Hematopoietic multipotent progenitor cell (in vitro differentiated cells): ENCODE measurements around the gene TAS2R38. TPM values are rescaled to one million over a fixed set of nuclear protein-coding genes. Genes with fewer than 3 reads are reported as not detected.
"Not testable (repeated sequence)": the region's sequence is repeated elsewhere in the genome, so short reads cannot be mapped to it uniquely, and the experiment has no call there.

Experiments
- DNase-seq, 3 donors: peaks; one replicate each; pipeline ENCODE4 v3.0.0-alpha.2; 2011 to 2015; ENCODE audit warnings: low read depth in 2 of 3, low spot score in 2 of 3
- total RNA-seq: library from RNA; depleted of rRNA; stranded (reverse); fragments of >200 nt; gene quantifications from one replicate; pipeline ENCODE4 v1.2.3, GENCODE V29; 2012

The TAS2R38 gene
- total RNA-seq: not detected

DNA sequence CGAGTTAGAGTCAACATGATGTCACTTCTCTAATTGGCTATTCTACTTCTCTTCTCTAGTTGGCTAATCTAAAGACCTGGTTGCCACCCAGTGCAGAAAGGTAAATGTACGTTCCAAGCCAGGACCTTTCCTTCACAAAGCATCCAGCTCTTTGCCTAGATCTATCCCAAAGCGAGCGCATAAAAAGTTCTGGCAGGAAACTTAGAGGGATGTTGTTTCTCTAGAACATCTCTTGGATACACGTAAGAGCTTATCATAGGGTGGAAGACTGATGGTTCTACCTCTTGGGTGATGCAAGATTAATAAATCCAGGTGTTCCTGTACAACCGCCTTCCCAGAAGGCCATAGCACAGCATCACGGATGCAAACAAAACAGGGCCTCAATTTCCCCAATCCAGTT is at the start of gene TAS2R38:
TSS of gene TAS2R38 (minus strand) at position 101 of the 400 bp plus-strand sequence. CDS start at position 17, 84 bp downstream.
- no peak for DNase-seq

DNA sequence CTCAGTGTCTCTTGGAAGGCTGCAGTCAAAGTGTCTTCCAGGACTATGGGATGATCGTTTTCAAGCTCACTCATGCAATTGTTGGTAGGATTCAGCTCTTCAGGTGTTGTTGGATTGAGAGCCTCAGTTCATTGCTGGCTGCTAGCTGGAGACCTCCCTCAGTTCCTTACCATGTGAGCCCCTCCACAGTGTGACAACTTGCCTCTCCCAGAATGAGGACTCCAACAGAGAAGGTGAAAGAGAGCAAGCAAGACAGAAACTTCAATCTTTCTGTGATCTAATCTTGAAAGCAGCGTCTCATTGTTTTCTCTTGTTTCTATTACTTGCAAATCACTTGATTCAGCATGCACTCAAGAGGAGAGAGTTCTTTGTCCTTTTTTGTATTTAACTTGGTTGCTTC is 44.6 kb upstream of the TAS2R38 start:
- no peak for DNase-seq

DNA sequence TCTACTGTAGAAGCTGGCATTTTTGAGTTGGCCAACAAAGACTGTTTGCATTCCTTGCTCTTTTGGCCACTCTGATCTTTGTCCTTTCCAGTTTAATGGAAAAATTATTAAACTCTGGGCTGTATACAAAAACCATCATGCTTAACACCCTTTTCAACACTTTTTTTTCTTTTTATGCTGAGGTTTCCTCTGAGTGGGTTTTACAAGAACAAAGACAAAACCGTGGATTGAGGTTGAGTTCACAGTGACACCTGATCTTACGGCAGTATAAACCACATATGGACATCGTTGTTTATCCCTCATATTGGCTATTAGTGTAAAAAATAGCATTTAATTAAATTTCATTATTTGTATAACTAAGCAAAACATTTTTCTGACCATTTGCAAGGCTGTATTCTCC is 43.9 kb upstream of the TAS2R38 start:
- DNase-seq: no peak

DNA sequence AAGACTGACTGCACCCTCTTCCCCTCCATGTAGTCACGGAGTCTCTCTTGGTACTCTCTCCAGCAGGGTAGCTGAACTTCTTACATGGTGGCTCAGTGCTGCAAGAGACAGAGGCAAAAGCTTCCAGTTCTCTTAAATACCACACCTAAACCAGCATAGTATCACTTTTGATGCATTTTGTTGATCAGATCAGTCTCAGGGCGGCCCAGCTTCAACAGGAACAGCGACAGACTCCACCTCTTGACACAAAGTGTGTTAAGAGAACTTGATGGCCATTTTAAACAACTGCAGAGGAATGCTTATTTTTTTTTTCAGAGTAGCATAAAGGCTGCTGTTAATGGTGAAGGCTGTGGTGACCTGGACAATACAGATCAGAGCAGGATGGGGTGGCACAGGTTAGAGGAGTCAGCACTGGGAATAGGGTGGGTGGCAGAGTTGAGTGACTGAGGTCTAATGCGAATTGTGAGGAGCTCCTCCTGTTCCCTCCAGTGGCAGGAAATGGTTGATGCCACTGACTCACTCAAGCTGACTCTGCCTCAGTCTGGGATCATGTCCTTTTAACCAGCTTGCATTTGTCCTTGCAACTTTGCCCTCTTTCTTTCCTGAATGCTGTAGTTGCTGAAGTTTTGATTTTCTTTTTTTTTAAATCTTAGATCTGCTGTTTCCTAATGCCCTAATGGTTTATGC is 39.4 kb upstream of the TAS2R38 start:
- DNase-seq: no peak

DNA sequence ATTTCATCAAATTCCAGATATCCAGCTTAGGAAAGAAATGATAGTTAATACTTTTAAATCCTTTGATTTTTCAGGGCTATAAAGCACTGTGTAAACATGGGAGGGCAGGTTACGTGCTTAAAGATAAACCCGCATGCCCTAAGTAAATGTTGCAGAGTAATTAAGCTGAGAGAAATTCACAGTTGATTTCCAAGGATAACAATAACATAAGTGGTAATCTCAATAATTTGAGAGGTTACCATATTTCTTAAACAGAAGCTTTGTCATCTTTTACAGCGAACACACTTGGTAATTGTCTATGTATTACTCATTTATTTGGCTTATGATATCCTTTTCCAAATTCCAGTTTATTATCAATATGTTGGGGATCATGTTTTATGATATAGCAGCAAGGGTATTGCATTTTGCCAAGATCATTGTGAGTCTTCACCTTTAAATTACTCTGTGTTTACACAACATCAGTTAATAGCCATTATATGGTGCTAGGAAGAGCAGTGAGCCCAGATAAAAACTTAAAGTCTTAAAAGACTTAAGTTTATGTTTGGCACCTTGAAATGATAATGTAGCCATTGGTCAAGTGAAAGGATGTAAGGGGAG is 37.5 kb upstream of the TAS2R38 start:
- no peak for DNase-seq

DNA sequence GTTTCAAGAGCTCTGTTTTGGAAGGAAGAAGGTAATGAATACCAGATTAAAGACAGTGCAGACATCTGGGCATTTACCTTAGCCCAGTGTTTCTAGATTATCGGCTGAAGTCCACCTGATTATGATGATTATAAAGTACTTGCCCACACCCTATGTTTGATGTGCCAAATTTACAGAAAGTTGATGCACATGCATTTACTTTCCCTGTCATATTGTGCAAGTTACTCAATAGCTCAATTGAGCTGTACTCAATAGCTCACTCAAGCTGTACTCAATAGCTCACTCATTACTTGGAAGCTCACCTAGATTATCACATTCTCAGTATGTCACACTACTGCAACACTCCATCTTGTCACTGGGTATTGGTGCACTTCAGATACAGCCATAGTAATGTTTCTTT is 35.6 kb upstream of the TAS2R38 start:
- no peak for DNase-seq

DNA sequence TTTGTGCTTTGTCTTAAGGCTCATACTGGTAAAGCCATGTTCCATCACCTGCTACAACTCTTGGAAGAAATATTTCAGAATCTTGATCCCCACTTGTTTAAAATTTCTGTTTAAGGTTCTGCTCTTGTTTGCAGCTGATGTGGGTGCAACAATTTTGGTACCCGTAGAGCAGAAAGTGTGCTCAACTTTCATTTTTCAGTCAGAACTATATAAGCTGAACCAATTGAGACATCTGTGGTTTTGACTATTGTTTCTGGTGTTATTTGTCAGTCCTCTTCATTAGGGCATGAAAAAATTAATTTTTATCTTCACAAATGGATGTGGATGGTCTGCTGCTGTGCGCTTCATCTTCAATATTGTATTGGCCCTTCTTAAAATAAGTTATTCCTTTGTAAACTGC is 33.0 kb upstream of the TAS2R38 start:
- DNase-seq: no peak

DNA sequence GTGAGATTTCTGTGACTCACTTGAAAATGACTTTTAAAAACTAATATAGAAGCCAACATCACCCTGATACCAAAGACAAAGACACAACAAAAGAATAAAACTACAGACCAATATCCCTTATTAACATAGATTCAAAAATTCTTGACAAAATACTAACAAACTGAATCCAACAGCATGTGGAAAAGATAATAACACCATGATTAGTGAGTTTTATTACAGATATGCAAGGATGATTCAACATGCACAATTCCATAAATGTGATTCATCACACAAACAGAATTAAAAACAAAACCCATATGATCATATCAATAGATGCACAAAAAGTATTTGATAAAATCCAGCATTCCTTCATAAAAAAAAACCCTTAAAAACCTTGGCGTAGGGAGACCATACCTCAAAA is 28.6 kb upstream of the TAS2R38 start:
- no peak for DNase-seq

DNA sequence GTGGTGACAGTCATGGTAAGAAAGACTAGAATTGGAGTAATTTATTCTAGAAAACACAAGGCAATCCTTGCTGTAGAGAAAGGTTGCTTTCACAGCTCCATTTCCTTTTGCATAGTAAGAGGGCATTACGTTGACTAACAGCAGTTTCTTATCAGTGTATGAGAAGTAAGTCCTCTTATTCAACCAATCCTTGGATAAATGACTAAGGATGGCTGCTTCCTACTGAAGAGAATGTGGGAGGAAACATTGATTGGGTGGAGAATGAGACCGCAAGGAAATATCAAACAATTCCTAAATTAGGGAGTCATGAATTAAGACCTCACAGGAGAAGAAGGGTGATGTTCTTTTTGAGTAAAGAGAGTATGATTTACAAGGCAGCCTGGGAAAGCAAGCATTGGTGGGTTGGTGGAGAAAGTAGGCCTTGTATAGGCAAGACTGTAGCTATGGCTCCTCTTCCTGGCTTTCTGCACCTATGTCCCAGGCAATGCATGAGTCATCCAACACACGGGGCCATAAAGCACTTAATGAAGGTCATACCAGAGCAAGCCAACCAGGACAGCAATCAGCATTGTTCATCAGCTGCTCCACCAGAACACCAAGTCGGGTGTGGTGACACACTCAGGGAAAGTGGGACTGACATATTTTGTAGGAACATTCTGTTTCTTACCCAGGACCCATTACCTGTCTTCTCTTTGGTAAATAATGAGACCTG is 27.7 kb upstream of the TAS2R38 start:
- no peak for DNase-seq

DNA sequence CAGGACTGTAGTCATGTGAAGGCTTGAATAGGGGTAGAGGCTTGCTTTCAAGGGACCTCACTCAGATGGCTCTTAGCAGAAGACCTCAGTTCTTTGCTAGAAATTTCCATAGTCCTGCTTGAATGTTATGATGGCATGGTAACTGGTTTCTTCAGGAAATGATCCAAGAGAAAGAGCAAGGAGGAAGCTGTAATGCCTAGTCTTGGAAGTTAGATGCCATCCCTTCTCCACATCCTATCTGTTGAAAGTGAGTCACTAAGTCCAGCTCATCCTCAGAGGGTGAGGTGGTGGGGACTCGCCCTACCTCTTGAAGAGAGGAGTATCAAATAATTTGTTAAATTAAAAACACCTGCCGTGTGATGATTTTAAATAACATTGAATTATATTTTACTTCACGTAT is 26.7 kb upstream of the TAS2R38 start:
- no peak for DNase-seq

DNA sequence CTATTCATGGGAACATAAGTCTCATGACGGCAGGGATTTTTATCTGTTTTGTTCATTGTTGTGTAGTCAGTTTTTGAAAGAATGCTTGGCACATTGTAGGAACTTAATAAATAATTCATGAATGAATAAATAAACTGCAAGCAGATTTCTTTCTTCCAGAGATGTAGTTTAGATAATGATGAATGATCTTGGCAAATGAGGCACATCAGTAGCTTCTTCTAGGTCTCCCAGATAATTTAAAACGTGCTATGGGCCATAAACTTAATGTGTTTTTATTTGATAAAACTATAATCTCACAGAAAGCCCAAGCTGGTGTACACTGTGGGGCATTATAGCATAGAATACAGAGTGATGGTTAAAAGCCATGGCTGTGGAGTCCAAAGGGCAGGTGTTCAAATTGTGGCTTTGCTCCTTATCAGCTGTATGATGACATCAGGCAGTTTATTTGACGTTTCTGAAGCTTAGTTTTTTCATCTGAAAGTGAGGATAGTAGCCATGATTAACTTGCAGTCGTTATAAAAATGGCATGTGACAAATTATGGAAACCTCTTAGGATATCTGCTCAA is 25.6 kb upstream of the TAS2R38 start:
- DNase-seq: no peak

DNA sequence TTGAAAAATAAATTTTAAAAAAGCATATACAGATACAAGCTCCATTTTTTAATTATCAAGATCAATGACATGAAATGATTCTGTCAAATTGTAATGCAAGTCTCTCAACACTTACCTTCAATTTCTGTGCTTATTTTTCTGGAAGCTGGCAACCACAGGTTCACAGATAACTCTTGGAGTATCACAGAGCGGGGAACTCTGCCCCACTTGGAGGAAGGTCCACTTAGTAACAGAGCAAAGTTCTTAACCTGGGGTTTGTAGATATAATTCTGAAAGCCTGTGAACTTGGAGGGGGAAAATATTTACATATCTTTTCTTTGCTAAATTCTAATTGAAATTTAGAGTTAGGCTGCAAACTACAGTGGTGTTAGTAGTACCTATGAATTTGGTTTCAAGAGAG is 19.8 kb upstream of the TAS2R38 start:
- no peak for DNase-seq

DNA sequence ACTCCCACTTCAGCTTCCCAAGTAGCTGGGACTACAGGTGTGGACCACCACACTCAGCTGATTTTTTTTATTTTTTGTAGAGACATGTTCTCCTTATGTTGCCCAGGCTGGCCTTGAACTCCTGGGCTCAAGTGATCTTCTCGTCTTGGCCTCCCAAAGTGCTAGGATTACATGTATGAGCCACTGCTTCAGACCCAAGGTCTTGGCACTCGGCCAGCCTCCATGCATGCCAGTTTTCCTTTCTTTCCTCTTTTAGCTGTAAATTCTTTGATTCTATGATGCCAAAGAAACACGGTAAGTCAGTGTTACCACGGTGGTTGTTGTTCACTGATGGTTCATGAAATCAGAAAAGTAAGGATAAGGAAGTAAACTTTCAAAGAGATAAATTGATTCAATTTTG is 19.1 kb upstream of the TAS2R38 start:
- DNase-seq: no peak

DNA sequence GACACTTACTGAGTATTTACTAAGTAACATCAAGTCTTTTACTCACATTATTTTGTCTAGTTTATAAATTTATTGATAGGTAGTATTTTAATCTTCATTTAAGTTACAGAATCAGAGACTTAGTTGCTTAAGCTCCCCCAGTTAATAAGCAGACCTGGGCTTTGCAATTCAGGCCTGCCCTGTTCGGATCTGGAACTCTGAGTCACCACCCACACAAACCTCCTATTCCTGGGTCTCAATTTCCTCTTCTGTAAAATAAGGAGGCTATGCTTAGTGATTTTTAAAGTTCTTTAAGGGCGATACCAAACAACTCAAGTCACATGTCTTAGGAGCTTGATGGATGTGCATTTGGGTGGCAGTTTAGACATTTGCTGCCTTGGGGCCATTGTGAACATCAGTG is 18.6 kb upstream of the TAS2R38 start:
- no peak for DNase-seq

DNA sequence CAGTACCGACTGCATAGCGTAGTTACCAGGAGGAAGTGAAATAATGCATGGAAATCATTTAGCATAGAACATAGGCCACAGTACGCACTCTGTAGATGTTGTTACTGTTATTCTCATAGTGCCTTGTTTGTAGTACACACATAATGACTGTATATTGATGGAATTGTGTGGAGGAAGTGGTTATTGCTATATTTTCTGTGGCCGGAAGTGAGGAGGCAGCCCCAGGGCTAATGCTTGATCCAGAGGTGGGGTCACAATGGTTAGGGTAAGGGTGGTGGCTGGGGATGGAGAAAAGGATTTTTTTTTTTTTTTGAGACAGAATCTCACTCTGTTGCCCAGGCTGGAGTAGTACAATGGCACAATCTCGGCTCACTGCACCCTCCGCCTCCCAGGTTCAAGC is 17.6 kb upstream of the TAS2R38 start:
- no peak for DNase-seq

DNA sequence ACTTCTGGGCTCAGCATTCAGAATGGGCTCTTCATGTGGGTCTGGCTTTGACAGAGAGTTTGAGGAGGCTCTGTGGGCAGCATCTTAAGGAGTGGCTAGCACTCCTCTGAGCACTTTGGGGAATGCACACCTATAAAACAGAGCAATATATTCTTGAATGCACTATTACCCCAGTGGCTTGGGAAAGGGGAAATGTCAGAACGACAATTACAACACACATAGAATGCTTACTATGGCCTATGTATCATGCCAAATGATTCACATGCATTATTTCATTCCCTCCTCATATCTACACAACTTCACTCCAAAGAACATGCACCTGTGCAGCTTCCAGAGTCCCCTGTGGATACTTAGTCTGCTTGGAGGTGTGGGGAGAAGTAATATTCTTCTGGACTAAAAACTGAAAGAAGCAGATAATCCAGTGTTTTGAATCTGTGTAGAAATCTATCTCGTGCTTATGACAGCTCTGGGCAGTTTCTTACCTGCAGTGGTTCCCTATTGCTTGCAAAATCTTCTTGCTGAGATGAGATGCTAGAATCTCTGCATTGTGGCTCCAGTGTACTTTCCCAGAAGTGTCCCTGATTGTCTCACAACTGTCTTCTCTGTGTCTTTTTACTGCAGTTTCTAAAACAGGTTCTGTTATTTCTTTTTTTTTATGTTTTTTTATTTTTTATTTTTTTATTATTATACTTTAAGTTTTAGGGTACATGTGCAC is 16.6 kb upstream of the TAS2R38 start:
- no peak for DNase-seq

DNA sequence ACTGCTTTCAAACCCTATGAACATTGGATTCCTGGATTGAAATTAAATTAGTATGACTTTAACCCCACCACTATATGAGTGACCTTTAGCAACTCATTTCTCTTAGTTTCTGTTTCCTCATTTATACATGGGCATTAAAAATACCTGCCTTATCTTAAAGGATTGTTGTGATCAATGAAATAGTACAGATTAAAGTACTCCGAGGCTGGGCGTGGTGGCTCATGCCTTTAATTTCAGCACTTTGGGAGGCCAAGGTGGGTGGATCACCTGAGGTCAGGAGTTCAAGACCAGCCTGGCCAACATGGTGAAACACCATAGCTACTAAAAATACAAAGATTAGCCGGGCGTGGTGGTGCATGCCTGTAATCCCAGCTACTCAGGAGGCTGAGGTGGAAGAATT is 14.2 kb upstream of the TAS2R38 start:
- DNase-seq: not testable (repeated sequence)

DNA sequence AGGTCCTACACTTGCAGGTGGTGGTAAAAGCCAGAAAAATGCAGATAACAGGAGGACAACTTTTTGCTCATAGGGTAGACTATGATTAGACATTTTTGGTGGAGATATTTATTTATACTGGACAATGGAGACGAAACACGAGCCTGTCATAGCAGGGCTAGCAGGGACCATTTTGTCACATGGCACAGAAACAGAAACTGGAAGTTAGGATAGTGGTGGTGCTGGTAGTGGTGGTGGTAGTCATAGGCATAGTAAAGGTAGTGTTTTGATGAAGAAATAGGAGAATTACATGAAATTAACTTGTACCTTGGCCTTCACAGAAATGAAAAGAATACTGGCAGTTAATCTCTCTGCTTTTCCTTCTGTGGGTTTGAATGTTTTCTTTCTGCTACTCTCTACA is 13.3 kb upstream of the TAS2R38 start:
- DNase-seq: no peak

DNA sequence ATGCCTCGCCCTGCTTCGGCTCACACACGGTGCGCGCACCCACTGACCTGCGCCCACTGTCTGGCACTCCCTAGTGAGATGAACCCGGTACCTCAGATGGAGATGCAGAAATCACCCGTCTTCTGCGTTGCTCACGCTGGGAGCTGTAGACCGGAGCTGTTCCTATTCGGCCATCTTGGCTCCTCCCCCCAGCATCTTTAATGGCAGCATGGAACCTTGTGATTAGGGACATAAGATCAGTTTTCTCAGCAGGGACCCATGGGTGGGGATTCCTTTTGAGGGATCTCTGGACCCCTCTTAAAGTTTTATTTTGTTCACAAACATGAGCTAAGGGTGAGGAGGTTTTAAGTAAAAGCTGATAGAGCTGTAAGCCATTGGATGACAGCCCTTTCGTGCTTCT is 12.4 kb upstream of the TAS2R38 start:
- DNase-seq: not testable (repeated sequence)

DNA sequence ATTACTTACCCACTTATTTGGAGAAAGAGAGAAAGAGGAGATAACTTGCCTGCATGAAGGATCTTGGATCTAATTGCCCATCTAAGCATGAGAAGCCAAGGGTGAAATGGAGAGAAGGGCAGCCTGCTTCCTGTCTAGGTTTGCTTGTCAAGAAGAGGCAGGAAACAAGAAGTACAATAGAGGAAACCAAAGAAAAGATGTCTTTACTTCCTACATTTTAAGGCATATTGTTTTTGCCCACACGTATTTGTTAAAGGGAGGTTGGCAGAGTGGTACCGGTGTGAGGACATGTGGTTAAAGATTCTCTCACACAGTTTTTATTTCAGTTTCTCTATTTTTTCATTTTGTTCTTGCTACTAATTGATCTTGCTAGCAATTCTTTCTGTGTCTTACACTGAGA is 6.0 kb upstream of the TAS2R38 start:
- DNase-seq: peak in 1 of 3 donors; percentile 65

DNA sequence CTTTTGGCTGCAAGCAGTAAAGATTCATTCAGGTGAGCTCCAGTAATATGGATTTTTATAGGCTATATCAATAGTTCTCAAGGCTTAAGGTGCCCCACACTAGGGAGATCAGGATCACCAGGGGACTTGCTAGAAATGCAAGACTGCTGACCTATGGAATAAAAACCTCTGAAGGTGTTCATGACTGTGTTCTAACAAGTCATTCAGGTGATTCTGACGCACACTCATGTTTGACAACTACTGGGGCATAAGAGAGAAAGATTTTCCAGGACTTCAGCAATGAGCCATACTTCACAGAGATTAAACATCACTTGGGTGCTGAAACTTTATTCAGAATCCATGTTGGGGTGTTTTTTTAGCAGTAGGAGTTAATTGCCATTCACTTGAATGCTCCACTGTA is 4.8 kb upstream of the TAS2R38 start:
- DNase-seq: no peak
